PC-3 (cell line): ENCODE results near the gene FRMPD2. TPM values are rescaled to one million over a fixed set of nuclear protein-coding genes. Genes with fewer than 3 reads are reported as not detected.
A peak's percentile ranks its signal among the peaks of the same experiment; 100 is the strongest.

ENCODE experiments used
- ATAC-seq: fragments of 200-7000 bp; cut with Tn5 transposase; 2 replicates; pipeline ENCODE4 v1.9.1; 2020; ENCODE audit warnings: mild to moderate bottlenecking, moderate library complexity
- BruUV-seq: library from RNA; stranded (reverse); fragments of 400-500 nt; replicated peaks from 2 replicates; lab custom pipeline; 2021; lab: Mats Ljungman, UMichigan
- CTCF ChIA-PET: fragments of 300-600 bp; sonication (Branson Sonifier 250); formaldehyde crosslinking; loops from one replicate; lab custom pipeline; 2022; ENCODE audit warnings: antibody characterized with exemption; lab: Charles Lee
- POLR2A ChIA-PET: fragments of 300-600 bp; sonication (Branson Sonifier 250); formaldehyde crosslinking; loops from one replicate; lab custom pipeline; 2022; ENCODE audit warnings: antibody characterized with exemption; ENCODE audit not compliant: unreplicated experiment; lab: Charles Lee
- DNase-seq: peaks from one replicate; pipeline ENCODE4 v3.0.0-alpha.2; 2015
- H2AFZ ChIP-seq: fragments of 300-600 bp; sonication (generic); 2 replicates; pipeline ENCODE4 v1.6.0; 2016; ENCODE audit warnings: antibody characterized with exemption, low read length
- H3F3A ChIP-seq: fragments of 300-600 bp; sonication (generic); one replicate; pipeline ENCODE4 v1.6.0; 2017; ENCODE audit warnings: antibody characterized with exemption, low read length, control low read depth, mild to moderate bottlenecking; ENCODE audit not compliant: unreplicated experiment
- H3K27ac ChIP-seq: fragments of 300-600 bp; sonication (generic); 2 replicates; pipeline ENCODE4 v1.5.1; 2016; ENCODE audit warnings: mild to moderate bottlenecking, low read length
- H3K27me3 ChIP-seq: fragments of 300-600 bp; sonication (generic); 2 replicates; pipeline ENCODE4 v1.6.1; 2016; ENCODE audit warnings: low read length, mixed read lengths
- H3K36me3 ChIP-seq: fragments of 300-600 bp; sonication (generic); 2 replicates; pipeline ENCODE4 v1.6.1; 2016; ENCODE audit warnings: low read depth, mixed run types, low read length, mixed read lengths
- H3K4me1 ChIP-seq: fragments of 300-600 bp; sonication (generic); 2 replicates; pipeline ENCODE4 v1.5.1; 2016; ENCODE audit warnings: low read length; ENCODE audit not compliant: insufficient read depth
- H3K4me2 ChIP-seq: fragments of 300-600 bp; sonication (generic); 2 replicates; pipeline ENCODE4 v1.6.0; 2016; ENCODE audit warnings: low read length
- H3K4me3 ChIP-seq: fragments of 300-600 bp; sonication (generic); 2 replicates; pipeline ENCODE4 v1.5.1; 2016; ENCODE audit warnings: mild to moderate bottlenecking, low read length, mixed read lengths
- H3K79me2 ChIP-seq: fragments of 300-600 bp; sonication (generic); 2 replicates; pipeline ENCODE4 v1.6.1; 2017; ENCODE audit warnings: low read length, mixed read lengths
- H3K9ac ChIP-seq: fragments of 300-600 bp; sonication (generic); 2 replicates; pipeline ENCODE4 v1.6.0; 2016; ENCODE audit warnings: mild to moderate bottlenecking, low read length
- H3K9me2 ChIP-seq: fragments of 300-600 bp; sonication (generic); replicated peaks from 2 replicates; pipeline ENCODE4 v1.6.1; 2016; ENCODE audit warnings: mixed run types, low read length, mixed read lengths
- H3K9me3 ChIP-seq: fragments of 300-600 bp; sonication (generic); 2 replicates; pipeline ENCODE4 v1.6.1; 2016; ENCODE audit warnings: low read length, mixed read lengths
- H4K20me1 ChIP-seq: fragments of 300-600 bp; sonication (generic); 2 replicates; pipeline ENCODE4 v1.6.1; 2016; ENCODE audit warnings: low read length, mixed read lengths
- EZH2 ChIP-seq: fragments of 300-600 bp; sonication (generic); IDR thresholded peaks from one replicate; pipeline ENCODE4 v1.6.1; 2017; ENCODE audit warnings: antibody characterized with exemption, mild to moderate bottlenecking, low read length; ENCODE audit not compliant: unreplicated experiment
- EZH2phosphoT487 ChIP-seq: fragments of 300-600 bp; sonication (generic); IDR thresholded peaks from 2 replicates; pipeline ENCODE4 v1.6.1; 2018; ENCODE audit warnings: mild to moderate bottlenecking, antibody characterized with exemption, low read length, borderline replicate concordance
- intact Hi-C: fragments of 100-400 bp; cut with micrococcal nuclease; formaldehyde crosslinking; loops from 2 replicates; pipeline ENCODE4 v1.9.0; 2023
- total RNA-seq: library from RNA; depleted of rRNA; stranded (reverse); fragments of >200 nt; gene quantifications from 2 replicates; pipeline ENCODE4 v1.2.3, GENCODE V29; 2014
- TF ChIP-seq, protein P1 (sequence below): fragments of 300-600 bp; sonication (generic); conservative IDR thresholded peaks from 2 replicates; pipeline ENCODE4 v1.5.1; 2017; ENCODE audit warnings: antibody characterized with exemption, low read depth, mild to moderate bottlenecking, low read length

The FRMPD2 gene
- total RNA-seq, 1 experiment from 2014 or later, result 0.11 TPM

DNA sequence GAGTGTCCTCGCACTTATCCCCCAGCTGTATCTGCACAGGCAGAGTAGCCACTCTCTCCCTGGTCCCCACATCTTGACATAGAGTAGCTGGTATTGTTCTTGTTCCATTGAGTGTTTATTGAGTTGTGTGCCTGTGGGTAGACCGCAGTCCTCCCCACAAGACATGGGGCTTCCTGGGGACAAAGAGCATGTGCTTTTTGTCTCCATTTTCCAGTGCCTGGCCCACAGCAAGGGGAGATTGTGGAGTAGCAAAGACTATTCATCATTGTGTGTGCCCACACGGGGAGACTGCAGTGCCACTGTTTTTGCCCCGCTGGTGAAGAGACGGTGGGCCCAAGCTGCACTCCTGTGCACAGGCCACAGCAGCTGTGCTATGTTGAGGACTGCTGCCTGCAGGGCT lies 63.5 kb downstream of the FRMPD2 start:
- no peak overlapping the region for H3K27ac ChIP-seq
- no peak overlapping the region for H3K9ac ChIP-seq
- ATAC-seq (no peak), DNase-seq (no peak)
- no peaks in the 10 kb centered on the region for H3K36me3 ChIP-seq
- ChIA-PET POLR2A (no interaction called here), CTCF (no interaction called here)
- 0 out of 2 replicates have a peak, but pooled peaks cover 2% of the 10 kb centered on the region for H3K4me1 ChIP-seq
- H3K79me2 ChIP-seq, result no peaks in the 10 kb centered on the region
- H3K4me2 ChIP-seq, result no peak overlapping the region
- H3F3A ChIP-seq, result no peaks in the 10 kb centered on the region
- no peaks in the 10 kb centered on the region for H3K27me3 ChIP-seq
- no peaks in the 10 kb centered on the region for H3K9me3 ChIP-seq
- no peaks in the 10 kb centered on the region for H4K20me1 ChIP-seq
- TF ChIP-seq EZH2 (no peak), EZH2phosphoT487 (no peak)
- TF ChIP-seq, protein P1, sequence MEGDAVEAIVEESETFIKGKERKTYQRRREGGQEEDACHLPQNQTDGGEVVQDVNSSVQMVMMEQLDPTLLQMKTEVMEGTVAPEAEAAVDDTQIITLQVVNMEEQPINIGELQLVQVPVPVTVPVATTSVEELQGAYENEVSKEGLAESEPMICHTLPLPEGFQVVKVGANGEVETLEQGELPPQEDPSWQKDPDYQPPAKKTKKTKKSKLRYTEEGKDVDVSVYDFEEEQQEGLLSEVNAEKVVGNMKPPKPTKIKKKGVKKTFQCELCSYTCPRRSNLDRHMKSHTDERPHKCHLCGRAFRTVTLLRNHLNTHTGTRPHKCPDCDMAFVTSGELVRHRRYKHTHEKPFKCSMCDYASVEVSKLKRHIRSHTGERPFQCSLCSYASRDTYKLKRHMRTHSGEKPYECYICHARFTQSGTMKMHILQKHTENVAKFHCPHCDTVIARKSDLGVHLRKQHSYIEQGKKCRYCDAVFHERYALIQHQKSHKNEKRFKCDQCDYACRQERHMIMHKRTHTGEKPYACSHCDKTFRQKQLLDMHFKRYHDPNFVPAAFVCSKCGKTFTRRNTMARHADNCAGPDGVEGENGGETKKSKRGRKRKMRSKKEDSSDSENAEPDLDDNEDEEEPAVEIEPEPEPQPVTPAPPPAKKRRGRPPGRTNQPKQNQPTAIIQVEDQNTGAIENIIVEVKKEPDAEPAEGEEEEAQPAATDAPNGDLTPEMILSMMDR, result no peak
- no peak overlapping the region for H3K4me3 ChIP-seq
- intact Hi-C loops, result no loop called here
- BruUV-seq, result no TSS peak
- no peaks in the 10 kb centered on the region for H3K9me2 ChIP-seq
- no peak overlapping the region for H2AFZ ChIP-seq

DNA sequence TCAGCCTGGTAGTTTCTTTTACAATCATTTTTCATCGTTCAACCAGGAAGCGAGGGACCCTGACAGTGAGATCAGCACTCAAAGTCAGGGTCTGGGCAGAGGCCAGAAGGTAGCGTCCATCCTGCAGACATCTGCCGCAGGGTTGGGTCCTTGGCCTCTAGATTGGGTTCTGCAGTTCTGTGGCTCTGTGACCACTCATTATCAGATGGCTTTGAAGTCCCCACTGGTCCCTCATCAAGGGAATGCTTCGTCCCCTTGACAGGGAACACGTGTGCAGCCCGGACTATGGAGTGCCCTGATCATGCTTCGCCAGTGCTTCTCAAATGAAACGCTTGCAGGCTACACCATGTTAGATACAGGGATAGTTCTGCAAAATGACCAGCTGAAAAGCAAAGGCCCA lies 64.1 kb downstream of the FRMPD2 start:
- TF ChIP-seq EZH2phosphoT487, result no peak
- TF ChIP-seq, protein P1, result no peak
- no peak for TF ChIP-seq EZH2
- Histone ChIP-seq H3K9ac (no peak overlapping the region), H3K4me1 (0 out of 2 replicates have a peak, but pooled peaks cover 3% of the 10 kb centered on the region), H2AFZ (no peak overlapping the region), H3K9me2 (no peaks in the 10 kb centered on the region), H3K9me3 (no peaks in the 10 kb centered on the region), H3K4me2 (no peak overlapping the region), H3K27me3 (no peaks in the 10 kb centered on the region), H3K27ac (no peak overlapping the region), H4K20me1 (no peaks in the 10 kb centered on the region), H3K4me3 (no peak overlapping the region), H3K36me3 (no peaks in the 10 kb centered on the region), H3K79me2 (no peaks in the 10 kb centered on the region), H3F3A (no peaks in the 10 kb centered on the region)
- ATAC-seq, result no peak
- ChIA-PET CTCF (no interaction called here), POLR2A (no interaction called here)
- DNase-seq, result no peak
- intact Hi-C loops, result no loop called here
- BruUV-seq, result no TSS peak

DNA sequence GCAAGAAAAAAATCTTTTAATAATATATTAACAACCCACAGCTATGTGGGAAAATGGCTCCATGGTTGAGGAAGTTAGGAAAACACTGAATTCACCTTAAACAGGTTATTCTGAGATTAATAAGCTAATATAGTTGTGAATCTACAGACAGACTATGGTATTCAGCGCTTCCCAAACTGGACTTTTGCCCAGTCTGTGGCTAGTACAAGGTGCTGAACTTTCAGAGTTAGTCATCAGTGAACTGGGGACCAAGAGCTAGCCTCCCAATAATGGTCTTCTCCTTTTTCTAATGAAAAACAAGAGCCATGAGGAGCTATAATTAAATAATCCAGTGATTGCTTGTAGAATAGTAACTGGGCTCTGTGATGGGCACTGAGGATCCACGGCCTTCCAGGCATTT lies 65.3 kb downstream of the FRMPD2 start:
- H3K9me2 ChIP-seq, result no peaks in the 10 kb centered on the region
- intact Hi-C loops, result no loop called here
- TF ChIP-seq EZH2phosphoT487 (no peak), EZH2 (no peak)
- TF ChIP-seq, protein P1, result no peak
- no peaks in the 10 kb centered on the region for H3K79me2 ChIP-seq
- 0 out of 2 replicates have a peak, but pooled peaks cover 3% of the 10 kb centered on the region for H3K4me1 ChIP-seq
- ATAC-seq (no peak), DNase-seq (peak; percentile 26)
- no peaks in the 10 kb centered on the region for H4K20me1 ChIP-seq
- H3K27ac ChIP-seq, result no peak overlapping the region
- H3K27me3 ChIP-seq, result peaks cover 6% of the 10 kb centered on the region; the same call in 1 of the 2 replicates
- no peak overlapping the region for H3K9ac ChIP-seq
- ChIA-PET CTCF (no interaction called here), POLR2A (no interaction called here)
- no peaks in the 10 kb centered on the region for H3K36me3 ChIP-seq
- no TSS peak for BruUV-seq
- H3K4me3 ChIP-seq, result no peak overlapping the region
- no peaks in the 10 kb centered on the region for H3F3A ChIP-seq
- no peaks in the 10 kb centered on the region for H3K9me3 ChIP-seq
- H2AFZ ChIP-seq, result no peak overlapping the region
- no peak overlapping the region for H3K4me2 ChIP-seq
